SK-N-SH (cell line): Measurements from ENCODE around the gene SLC7A1. TPM values are rescaled to one million over a fixed set of nuclear protein-coding genes. Genes with fewer than 3 reads are reported as not detected.

Experiments
- CTCF ChIA-PET: fragments of 300-600, 350-600 bp; formaldehyde crosslinking; extraction: SDS; loops from one replicate; lab custom pipeline; 2021; lab: Yijun Ruan, JAX
- POLR2A ChIA-PET: fragments of 350-600 bp; sonication (Branson Sonifier 250); formaldehyde crosslinking; extraction: SDS; loops from one replicate; lab custom pipeline; 2020; ENCODE audit warnings: antibody characterized with exemption, inconsistent platforms; lab: Yijun Ruan, JAX
- DNase-seq: peaks from one replicate; pipeline ENCODE4 v3.0.0; 2012
- H2AFZ ChIP-seq: fragments of 200-600 bp; sonication (generic); 2 replicates; pipeline ENCODE4 v1.8.1; 2016; ENCODE audit warnings: antibody characterized with exemption, mild to moderate bottlenecking, low read depth
- H3F3A ChIP-seq: fragments of 200-600 bp; sonication (generic); replicated peaks from 2 replicates; pipeline ENCODE3; 2016; ENCODE audit warnings: antibody characterized with exemption, mild to moderate bottlenecking; ENCODE audit not compliant: insufficient read depth
- H3K27ac ChIP-seq, 2 experiments: fragments of 200-500 bp in 1 of 2; fragments of 200-600 bp in 1 of 2; sonication (Bioruptor generic) in 1 of 2; sonication (generic), shearing (Covaris generic) in 1 of 2; 2 replicates each; pipeline versions ENCODE4 v1.5.1 to v1.6.1; 2014 to 2016; ENCODE audit warnings: low read depth in 2 of 2, inconsistent platforms in 1 of 2, low read length in 1 of 2, mild to moderate bottlenecking in 1 of 2, mixed read lengths in 1 of 2
- H3K27me3 ChIP-seq: fragments of 200-600 bp; sonication (generic), shearing (Covaris generic); 2 replicates; pipeline ENCODE4 v1.6.1; 2016; ENCODE audit warnings: mixed run types; ENCODE audit not compliant: insufficient read depth
- H3K36me3 ChIP-seq, 2 experiments: fragments of 200-500 bp in 1 of 2; fragments of 200-600 bp in 1 of 2; sonication (Bioruptor generic) in 1 of 2; sonication (generic) in 1 of 2; replicated peaks in 1 of 2; 2 replicates each; pipeline versions ENCODE3 to v1.5.1; 2014 to 2016; ENCODE audit warnings: low read length in 1 of 2, mild to moderate bottlenecking in 1 of 2; ENCODE audit not compliant: insufficient read depth in 2 of 2, control insufficient read depth in 1 of 2
- H3K4me1 ChIP-seq, 2 experiments: fragments of 200-500 bp in 1 of 2; fragments of 200-600 bp in 1 of 2; sonication (Bioruptor generic) in 1 of 2; sonication (generic), shearing (Covaris generic) in 1 of 2; 2 replicates each; pipeline versions ENCODE4 v1.5.1 to v1.6.1; 2014 to 2016; ENCODE audit warnings: low read depth in 1 of 2, low read length in 1 of 2, mixed run types in 1 of 2; ENCODE audit not compliant: insufficient read depth in 2 of 2, control insufficient read depth in 1 of 2
- H3K4me2 ChIP-seq: fragments of 200-600 bp; sonication (generic), shearing (Covaris generic); 2 replicates; pipeline ENCODE4 v1.6.1; 2017; ENCODE audit warnings: mixed run types
- H3K4me3 ChIP-seq, 2 experiments: fragments of 200-500 bp in 1 of 2; fragments of 200-600 bp in 1 of 2; sonication (Bioruptor generic) in 1 of 2; sonication (generic), shearing (Covaris generic) in 1 of 2; 2 replicates each; pipeline versions ENCODE4 v1.5.1 to v1.8.1; 2014 to 2016; ENCODE audit warnings: low read depth in 2 of 2, inconsistent platforms in 1 of 2, low read length in 1 of 2, mild to moderate bottlenecking in 1 of 2, mixed read lengths in 1 of 2, moderate library complexity in 1 of 2
- H3K79me2 ChIP-seq: fragments of 200-600 bp; sonication (generic); 2 replicates; pipeline ENCODE4 v1.8.1; 2017; ENCODE audit warnings: mild to moderate bottlenecking; ENCODE audit not compliant: insufficient read depth
- H3K9ac ChIP-seq: fragments of 200-600 bp; sonication (generic); 2 replicates; pipeline ENCODE4 v1.6.1; 2017; ENCODE audit warnings: mixed run types
- H3K9me2 ChIP-seq: fragments of 200-600 bp; sonication (generic); 2 replicates; pipeline ENCODE4 v1.6.1; 2017; ENCODE audit warnings: mixed run types
- H3K9me3 ChIP-seq: fragments of 200-600 bp; sonication (generic); 2 replicates; pipeline ENCODE4 v1.6.1; 2017; ENCODE audit warnings: mixed run types, mild to moderate bottlenecking, moderate library complexity
- H4K20me1 ChIP-seq: fragments of 200-600 bp; sonication (generic); 2 replicates; pipeline ENCODE4 v1.6.1; 2017; ENCODE audit warnings: mild to moderate bottlenecking, mixed run types; ENCODE audit not compliant: insufficient read depth
- CTCF ChIP-seq: fragments of 200-600 bp; sonication (generic); IDR thresholded peaks from 2 replicates; pipeline ENCODE4 v1.6.1; 2017; ENCODE audit warnings: antibody characterized with exemption, mild to moderate bottlenecking, moderate library complexity
- FOSL2 ChIP-seq: IDR thresholded peaks from 2 replicates; pipeline ENCODE4 v1.4.0; 2012; ENCODE audit warnings: low read depth, mild to moderate bottlenecking, moderate library complexity, borderline replicate concordance
- GABPA ChIP-seq: IDR thresholded peaks from 2 replicates; pipeline ENCODE4 v1.4.0; 2012; ENCODE audit warnings: low read depth, mild to moderate bottlenecking
- GATA2 ChIP-seq: sonication (generic); formaldehyde crosslinking; IDR thresholded peaks from 2 replicates; pipeline ENCODE4 v1.5.0; 2020; ENCODE audit warnings: mild to moderate bottlenecking, missing genetic modification reagents
- JUND ChIP-seq: IDR thresholded peaks from 2 replicates; pipeline ENCODE4 v1.4.0; 2012
- MAX ChIP-seq: IDR thresholded peaks from 2 replicates; pipeline ENCODE4 v1.4.0; 2012; ENCODE audit warnings: low read depth
- MXI1 ChIP-seq: IDR thresholded peaks from 2 replicates; pipeline ENCODE4 v1.6.1; 2012; ENCODE audit warnings: mild to moderate bottlenecking, low read depth, low read length, improper control_type of control experiment
- NFIC ChIP-seq: IDR thresholded peaks from 2 replicates; pipeline ENCODE4 v1.4.0; 2012; ENCODE audit warnings: borderline replicate concordance
- PBX3 ChIP-seq: IDR thresholded peaks from 2 replicates; pipeline ENCODE4; 2012
- RAD21 ChIP-seq: IDR thresholded peaks from 2 replicates; pipeline ENCODE4 v1.6.1; 2012; ENCODE audit warnings: mild to moderate bottlenecking, low read length
- RCOR1 ChIP-seq: fragments of 150-350 bp; IDR thresholded peaks from 2 replicates; pipeline ENCODE4 v1.6.1; 2017; ENCODE audit warnings: antibody characterized with exemption, low read length
- TAF1 ChIP-seq: IDR thresholded peaks from 2 replicates; pipeline ENCODE4 v1.6.1; 2012; ENCODE audit warnings: low read depth, mild to moderate bottlenecking, low read length, moderate library complexity, borderline replicate concordance
- TEAD4 ChIP-seq: IDR thresholded peaks from 2 replicates; pipeline ENCODE4 v1.4.0; 2012; ENCODE audit warnings: mild to moderate bottlenecking, borderline replicate concordance; ENCODE audit not compliant: insufficient read depth
- USF2 ChIP-seq: fragments of 150-350 bp; IDR thresholded peaks from 2 replicates; pipeline ENCODE4 v1.6.1; 2017; ENCODE audit warnings: antibody characterized with exemption, low read length, low read depth, borderline replicate concordance
- YY1 ChIP-seq: IDR thresholded peaks from 2 replicates; pipeline ENCODE4 v1.4.0; 2012; ENCODE audit warnings: low read depth, mild to moderate bottlenecking
- whole genome bisulfite sequencing: methylation state at CpG from one replicate; pipeline ENCODE4 v1.1.6; 2017; ENCODE audit warnings: low lambda C conversion rate; 5-methylcytosine and 5-hydroxymethylcytosine counted together
- polyA plus RNA-seq, 3 experiments: library from polyadenylated mRNA; depleted of rRNA; stranded (reverse); fragments of >200 nt; gene quantifications; 2 replicates each; pipeline ENCODE4 v1.2.3, GENCODE V29; 2012
- TF ChIP-seq, protein P1 (sequence below): IDR thresholded peaks from 2 replicates; pipeline ENCODE4 v1.4.0; 2012; ENCODE audit warnings: low read depth, borderline replicate concordance

SLC7A1 gene
- polyA plus RNA-seq, 1 of the 3 experiments (the other 2 are of a cell fraction), result 14.0 TPM

GRCh38 chr13:29527511-29527910, 68.0 kb downstream of the SLC7A1 start:
- Histone ChIP-seq H3K9ac (no peak overlapping the region), H3F3A (peaks cover 8% of the 10 kb centered on the region), H3K27me3 (no peaks in the 10 kb centered on the region), H3K4me1 (no peaks in the 10 kb centered on the region), H4K20me1 (no peaks in the 10 kb centered on the region), H3K36me3 (peaks cover 42 to 64% of the 10 kb centered on the region in 2 experiments), H3K9me3 (no peaks in the 10 kb centered on the region), H2AFZ (no peak overlapping the region), H3K4me2 (no peak overlapping the region), H3K4me3 (no peak overlapping the region), H3K79me2 (peaks cover 27% of the 10 kb centered on the region), H3K9me2 (no peaks in the 10 kb centered on the region), H3K27ac (no peak overlapping the region)
- 97% methylated on average over 7 of the region's 8 CpGs for WGBS
- CTCF ChIA-PET, result interaction anchor here (1.3 to 2.0 kb wide), 2 partner anchors 9 to 587 kb away, joined by 3 to 5 read pairs; no protein-coding TSS in a partner anchor
- TF ChIP-seq TEAD4, result no peak
- no peak for TF ChIP-seq MXI1
- no peak for TF ChIP-seq FOSL2
- TF ChIP-seq TAF1, result no peak
- TF ChIP-seq, protein P1, sequence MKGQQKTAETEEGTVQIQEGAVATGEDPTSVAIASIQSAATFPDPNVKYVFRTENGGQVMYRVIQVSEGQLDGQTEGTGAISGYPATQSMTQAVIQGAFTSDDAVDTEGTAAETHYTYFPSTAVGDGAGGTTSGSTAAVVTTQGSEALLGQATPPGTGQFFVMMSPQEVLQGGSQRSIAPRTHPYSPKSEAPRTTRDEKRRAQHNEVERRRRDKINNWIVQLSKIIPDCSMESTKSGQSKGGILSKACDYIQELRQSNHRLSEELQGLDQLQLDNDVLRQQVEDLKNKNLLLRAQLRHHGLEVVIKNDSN, result no peak
- TF ChIP-seq YY1, result no peak
- TF ChIP-seq RCOR1, result no peak
- no peak for TF ChIP-seq GABPA
- no peak for TF ChIP-seq MAX
- no peak for TF ChIP-seq USF2
- no peak for TF ChIP-seq NFIC
- POLR2A ChIA-PET, result no interaction called here
- DNase-seq, result no peak

DNA sequence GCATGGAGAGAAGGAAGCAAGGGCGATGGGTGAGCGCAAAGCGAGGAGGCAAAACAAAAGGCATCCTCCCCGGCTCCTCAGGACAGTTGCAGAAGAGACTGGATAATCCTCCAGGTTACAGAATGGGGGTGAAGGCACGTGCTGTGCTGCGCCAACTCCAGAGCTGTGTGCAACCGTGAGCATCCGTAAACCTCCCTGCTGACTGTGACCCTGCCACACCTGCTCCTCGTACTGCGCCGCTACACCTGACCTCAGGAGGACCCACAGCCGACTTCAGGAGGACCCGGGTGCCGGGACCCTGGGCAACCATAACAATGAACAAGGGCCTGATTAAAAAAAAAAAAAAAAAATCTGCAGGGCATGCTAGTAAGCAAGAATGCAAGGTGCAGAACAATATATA, 68.7 kb downstream of the SLC7A1 start:
- no peak overlapping the region for H2AFZ ChIP-seq
- H3K4me3 ChIP-seq, result no peak overlapping the region
- no peak overlapping the region for H3K4me2 ChIP-seq
- WGBS, result 89% methylated on average over 11 of the region's 14 CpGs
- peaks cover 48 to 65% of the 10 kb centered on the region in 2 experiments for H3K36me3 ChIP-seq
- H3K79me2 ChIP-seq, result peaks cover 26% of the 10 kb centered on the region
- POLR2A ChIA-PET, result no interaction called here
- no peaks in the 10 kb centered on the region for H3K27me3 ChIP-seq
- no peak for DNase-seq
- no peak overlapping the region for H3K9ac ChIP-seq
- H4K20me1 ChIP-seq, result no peaks in the 10 kb centered on the region
- no peaks in the 10 kb centered on the region for H3K9me3 ChIP-seq
- 0 out of 4 replicates have a peak, but pooled peaks cover 0 to 5% of the 10 kb centered on the region in 2 experiments for H3K4me1 ChIP-seq
- H3K9me2 ChIP-seq, result no peaks in the 10 kb centered on the region
- TF ChIP-seq, protein P1, result no peak
- no peak for TF ChIP-seq RCOR1
- TF ChIP-seq GATA2 (CRISPR knock-in tag), result no peak
- TF ChIP-seq FOSL2, result no peak
- TF ChIP-seq GABPA, result no peak
- no peak for TF ChIP-seq PBX3
- TF ChIP-seq RAD21, result no peak
- no peak for TF ChIP-seq CTCF
- TF ChIP-seq JUND, result no peak
- TF ChIP-seq, all 33 proteins: peak for 0
- H3F3A ChIP-seq, result peaks cover 10% of the 10 kb centered on the region
- CTCF ChIA-PET, result interaction anchor here (1.5 to 2.0 kb wide), 3 partner anchors 8 to 19 kb away, joined by 3 to 7 read pairs (median 5); no protein-coding TSS in a partner anchor
- H3K27ac ChIP-seq, result no peak overlapping the region
